DND-41 (cell line): ENCODE results near the gene FAM114A1.
A peak's percentile ranks its signal among the peaks of the same experiment; 100 is the strongest.

Experiments
- ATAC-seq: fragments of 200-7000 bp; cut with Tn5 transposase; 3 replicates; pipeline ENCODE4 v1.9.1; 2021; ENCODE audit warnings: low read depth; ENCODE audit not compliant: insufficient read depth
- DNase-seq: peaks from one replicate; pipeline ENCODE4 v3.0.0-alpha.2; 2020
- H2AFZ ChIP-seq: 2 replicates; pipeline ENCODE4 v1.6.0; 2012; ENCODE audit warnings: low read depth, low read length
- H3K27ac ChIP-seq: 2 replicates; pipeline ENCODE4 v1.5.1; 2012; ENCODE audit warnings: low read length, inconsistent platforms
- H3K27me3 ChIP-seq: fragments of 200-600 bp; sonication (generic); 2 replicates; pipeline ENCODE4 v1.6.0; 2012; ENCODE audit warnings: low read length, mild to moderate bottlenecking, inconsistent platforms; ENCODE audit not compliant: insufficient read depth, poor library complexity
- H3K36me3 ChIP-seq: 2 replicates; pipeline ENCODE4 v1.5.1; 2012; ENCODE audit warnings: low read length, inconsistent platforms; ENCODE audit not compliant: insufficient read depth
- H3K4me1 ChIP-seq: 2 replicates; pipeline ENCODE4 v1.5.1; 2012; ENCODE audit warnings: mild to moderate bottlenecking, low read length; ENCODE audit not compliant: insufficient read depth
- H3K4me2 ChIP-seq: 2 replicates; pipeline ENCODE4 v1.6.0; 2012; ENCODE audit warnings: mild to moderate bottlenecking, moderate library complexity, low read length, inconsistent platforms; ENCODE audit not compliant: insufficient read depth
- H3K4me3 ChIP-seq, 2 experiments: fragments of 200-600 bp in 1 of 2; shearing (Covaris generic) in 1 of 2; 2 replicates each; pipeline ENCODE4 v1.5.1; 2012 to 2016; ENCODE audit warnings: inconsistent platforms in 2 of 2, low read length in 2 of 2, mild to moderate bottlenecking in 2 of 2, low read depth in 1 of 2, moderate library complexity in 1 of 2
- H3K79me2 ChIP-seq: 2 replicates; pipeline ENCODE4 v1.6.0; 2012; ENCODE audit warnings: low read length, inconsistent platforms; ENCODE audit not compliant: insufficient read depth
- H3K9ac ChIP-seq: 2 replicates; pipeline ENCODE4 v1.6.0; 2012; ENCODE audit warnings: low read depth, mild to moderate bottlenecking, inconsistent platforms, low read length, moderate library complexity
- H3K9me3 ChIP-seq: 2 replicates; pipeline ENCODE4 v1.5.1; 2012; ENCODE audit warnings: low read length, moderate library complexity, mild to moderate bottlenecking, inconsistent platforms; ENCODE audit not compliant: insufficient read depth, severe bottlenecking
- H4K20me1 ChIP-seq: 2 replicates; pipeline ENCODE4 v1.6.0; 2012; ENCODE audit warnings: low read length; ENCODE audit not compliant: insufficient read depth
- EZH2 ChIP-seq: IDR thresholded peaks from 3 replicates; pipeline ENCODE4 v1.6.1; 2012; ENCODE audit warnings: borderline replicate concordance, low read depth, mild to moderate bottlenecking, moderate library complexity, low read length, inconsistent platforms; ENCODE audit not compliant: severe bottlenecking
- TF ChIP-seq, protein P1 (sequence below): IDR thresholded peaks from 2 replicates; pipeline ENCODE4 v1.5.1; 2012; ENCODE audit warnings: borderline replicate concordance, low read length, moderate library complexity, mild to moderate bottlenecking; ENCODE audit not compliant: poor library complexity, severe bottlenecking; ENCODE audit errors: extremely low read depth

Gene FAM114A1

DNA sequence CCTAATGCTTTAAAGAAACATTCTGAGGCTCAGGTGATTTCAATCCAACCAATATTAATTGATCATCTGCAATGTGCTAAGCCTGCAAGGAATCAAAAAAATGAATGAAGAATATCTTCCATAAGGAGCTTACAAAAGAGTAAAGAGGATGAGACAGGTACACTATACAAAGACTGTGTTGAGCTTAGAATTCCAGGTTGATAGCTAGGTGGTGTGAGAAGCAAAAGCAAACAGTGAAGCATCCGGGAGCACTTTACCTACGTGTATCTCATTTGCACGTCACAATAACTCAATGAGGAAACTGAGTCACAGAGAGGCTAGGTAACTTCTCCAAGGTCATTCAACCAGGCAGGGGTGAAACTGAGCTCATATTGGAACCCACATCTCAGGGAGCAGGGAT lies 37.1 kb downstream of the FAM114A1 start:
- no peak overlapping the region for H3K9ac ChIP-seq
- H3K79me2 ChIP-seq = no peaks in the 10 kb centered on the region
- no peaks in the 10 kb centered on the region for H3K9me3 ChIP-seq
- DNase-seq = no peak
- TF ChIP-seq, protein P1, sequence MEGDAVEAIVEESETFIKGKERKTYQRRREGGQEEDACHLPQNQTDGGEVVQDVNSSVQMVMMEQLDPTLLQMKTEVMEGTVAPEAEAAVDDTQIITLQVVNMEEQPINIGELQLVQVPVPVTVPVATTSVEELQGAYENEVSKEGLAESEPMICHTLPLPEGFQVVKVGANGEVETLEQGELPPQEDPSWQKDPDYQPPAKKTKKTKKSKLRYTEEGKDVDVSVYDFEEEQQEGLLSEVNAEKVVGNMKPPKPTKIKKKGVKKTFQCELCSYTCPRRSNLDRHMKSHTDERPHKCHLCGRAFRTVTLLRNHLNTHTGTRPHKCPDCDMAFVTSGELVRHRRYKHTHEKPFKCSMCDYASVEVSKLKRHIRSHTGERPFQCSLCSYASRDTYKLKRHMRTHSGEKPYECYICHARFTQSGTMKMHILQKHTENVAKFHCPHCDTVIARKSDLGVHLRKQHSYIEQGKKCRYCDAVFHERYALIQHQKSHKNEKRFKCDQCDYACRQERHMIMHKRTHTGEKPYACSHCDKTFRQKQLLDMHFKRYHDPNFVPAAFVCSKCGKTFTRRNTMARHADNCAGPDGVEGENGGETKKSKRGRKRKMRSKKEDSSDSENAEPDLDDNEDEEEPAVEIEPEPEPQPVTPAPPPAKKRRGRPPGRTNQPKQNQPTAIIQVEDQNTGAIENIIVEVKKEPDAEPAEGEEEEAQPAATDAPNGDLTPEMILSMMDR = no peak
- TF ChIP-seq EZH2 = no peak
- no peaks in the 10 kb centered on the region for H3K36me3 ChIP-seq
- no peak for ATAC-seq
- H3K27ac ChIP-seq = no peak overlapping the region
- H2AFZ ChIP-seq = no peak overlapping the region
- no peak overlapping the region for H3K4me3 ChIP-seq
- no peaks in the 10 kb centered on the region for H4K20me1 ChIP-seq
- H3K4me1 ChIP-seq = 0 out of 2 replicates have a peak, but pooled peaks cover 9% of the 10 kb centered on the region
- no peaks in the 10 kb centered on the region for H3K27me3 ChIP-seq
- no peak overlapping the region for H3K4me2 ChIP-seq

DNA sequence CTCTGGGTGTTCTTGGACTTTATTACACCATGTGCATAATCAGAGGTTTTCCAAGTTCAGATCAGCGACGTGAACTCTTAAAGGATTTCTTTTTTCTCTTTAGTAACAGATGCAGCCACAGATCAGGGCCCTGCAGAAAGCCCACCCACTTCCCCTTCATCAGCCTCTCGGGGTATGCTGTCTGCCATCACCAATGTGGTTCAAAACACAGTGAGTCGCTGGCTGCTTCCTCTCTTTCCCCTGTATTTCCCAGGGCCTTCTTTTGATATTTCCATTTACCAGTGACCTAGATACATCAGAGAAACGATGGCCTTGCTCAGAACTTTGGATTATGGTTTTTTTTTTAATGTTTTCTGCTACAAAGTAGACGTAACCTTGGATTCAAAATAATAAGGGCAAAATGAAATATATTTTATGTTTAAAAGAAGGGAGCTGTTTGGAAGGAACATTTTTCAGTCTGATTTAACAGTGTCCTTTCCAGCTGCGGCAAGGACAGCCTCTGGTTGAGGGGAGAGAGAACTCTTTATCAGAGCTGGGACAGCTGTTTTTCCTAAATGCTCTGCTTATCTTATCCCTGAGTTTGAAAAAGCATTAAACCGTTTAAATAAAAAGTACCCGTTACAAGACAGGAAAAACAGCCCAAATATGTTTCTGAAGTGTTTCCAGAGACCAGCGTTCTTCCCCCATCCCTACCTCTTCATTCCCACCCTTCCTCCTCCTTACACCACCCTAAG lies 38.2 kb downstream of the FAM114A1 start:
- Histone ChIP-seq H2AFZ (peak overlapping the region; percentile 19; the same call in 1 of the 2 replicates), H3K9ac (no peak overlapping the region), H3K36me3 (no peaks in the 10 kb centered on the region), H3K9me3 (no peaks in the 10 kb centered on the region), H3K27me3 (no peaks in the 10 kb centered on the region), H4K20me1 (no peaks in the 10 kb centered on the region), H3K4me3 (no peak overlapping the region), H3K4me1 (0 out of 2 replicates have a peak, but pooled peaks cover 9% of the 10 kb centered on the region), H3K4me2 (0 out of 2 replicates have a peak overlapping the region, but pooled peaks have one; percentile 6), H3K79me2 (no peaks in the 10 kb centered on the region), H3K27ac (no peak overlapping the region)
- ATAC-seq = peak; percentile 89
- TF ChIP-seq, protein P1 = no peak
- no peak for TF ChIP-seq EZH2
- DNase-seq = peak; percentile 44

DNA sequence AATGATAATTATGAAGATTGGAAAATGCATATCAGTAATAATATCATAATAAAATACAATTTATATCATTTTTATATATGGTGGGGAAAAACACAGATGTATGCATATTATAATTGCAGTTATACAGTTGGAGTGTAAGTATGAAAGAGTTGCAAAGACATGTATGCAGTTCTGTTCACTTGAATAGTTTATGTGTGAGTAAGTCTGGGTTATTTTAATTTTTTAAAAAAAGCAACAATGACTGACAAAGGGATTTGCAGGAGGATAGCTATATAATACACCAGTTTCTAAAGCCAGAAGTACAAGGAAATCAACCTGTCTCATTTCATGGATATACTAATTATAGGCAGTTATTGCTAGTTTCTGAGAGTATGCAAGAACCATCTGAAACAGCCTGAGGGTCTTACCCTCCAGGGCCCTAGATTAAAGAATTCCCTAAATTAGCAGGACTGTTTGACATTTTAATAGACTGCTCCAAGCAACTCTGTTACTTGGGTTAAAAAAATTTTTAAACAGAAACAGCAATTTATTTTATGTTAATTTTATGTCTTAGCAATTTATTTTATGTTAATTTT lies 40.2 kb downstream of the FAM114A1 start:
- no peak for ATAC-seq
- Histone ChIP-seq H4K20me1 (no peaks in the 10 kb centered on the region), H3K4me3 (no peak overlapping the region), H3K79me2 (no peaks in the 10 kb centered on the region), H3K27ac (no peak overlapping the region), H3K9me3 (no peaks in the 10 kb centered on the region), H3K9ac (no peak overlapping the region), H3K36me3 (no peaks in the 10 kb centered on the region), H3K27me3 (no peaks in the 10 kb centered on the region), H3K4me2 (no peak overlapping the region), H2AFZ (no peak overlapping the region), H3K4me1 (0 out of 2 replicates have a peak, but pooled peaks cover 9% of the 10 kb centered on the region)
- TF ChIP-seq EZH2 = no peak
- TF ChIP-seq, protein P1 = no peak
- no peak for DNase-seq
